Kidney (tissue), 14 donors: Measurements from ENCODE around the gene SERF2. TPM values are rescaled to one million over a fixed set of nuclear protein-coding genes. Genes with fewer than 3 reads are reported as not detected.
A peak's percentile ranks its signal among the peaks of the same experiment; 100 is the strongest.

Source experiments
- DNase-seq, 5 donors: peaks; one replicate each; pipeline ENCODE4 v3.0.0-alpha.2; 2013 to 2020
- FAIRE-seq: peaks from 2 replicates; lab custom pipeline; 2012; peaks lifted over from hg19 to GRCh38; lab: Jason Lieb, UNC
- H3K27ac ChIP-seq, 2 donors: one replicate each; pipeline ENCODE4 v1.7.0; 2013; ENCODE audit warnings: low read depth in 2 of 2, low read length in 2 of 2, inconsistent platforms in 1 of 2
- H3K27me3 ChIP-seq: one replicate; pipeline ENCODE4 v1.7.1; 2013; ENCODE audit warnings: low read length, inconsistent platforms; ENCODE audit not compliant: control insufficient read depth, insufficient read depth
- H3K36me3 ChIP-seq, 3 donors: one replicate each; pipeline versions ENCODE4 v1.7.0 to v1.7.1; 2013; ENCODE audit warnings: low read length in 3 of 3, control low read depth in 1 of 3, inconsistent platforms in 1 of 3; ENCODE audit not compliant: insufficient read depth in 3 of 3, control insufficient read depth in 2 of 3
- H3K4me1 ChIP-seq, 3 donors: one replicate each; pipeline versions ENCODE4 v1.7.0 to v1.7.1; 2013; ENCODE audit warnings: low read length in 3 of 3, inconsistent platforms in 1 of 3, low read depth in 1 of 3; ENCODE audit not compliant: control insufficient read depth in 2 of 3, insufficient read depth in 2 of 3
- H3K4me3 ChIP-seq, 3 donors: one replicate each; pipeline versions ENCODE4 v1.7.0 to v1.8.1; 2013; ENCODE audit warnings: low read length in 3 of 3, control low read depth in 1 of 3, inconsistent platforms in 1 of 3
- H3K9ac ChIP-seq, 3 donors: one replicate each; pipeline versions ENCODE4 v1.7.0 to v1.7.1; 2013; ENCODE audit warnings: low read length in 3 of 3, control low read depth in 1 of 3, inconsistent platforms in 1 of 3
- H3K9me3 ChIP-seq, 3 donors: one replicate each; pipeline versions ENCODE4 v1.7.0 to v1.7.1; 2013; ENCODE audit warnings: low read length in 3 of 3, control low read depth in 1 of 3, inconsistent platforms in 1 of 3; ENCODE audit not compliant: control insufficient read depth in 2 of 3, insufficient read depth in 1 of 3
- CTCF ChIP-seq: IDR thresholded peaks from 3 replicates; pipeline ENCODE4 v1.5.1; 2012; ENCODE audit warnings: mild to moderate bottlenecking, moderate library complexity, borderline replicate concordance; ENCODE audit not compliant: insufficient read depth; ENCODE audit errors: extremely low read depth
- intact Hi-C: fragments of 100-400 bp; cut with DNase I; formaldehyde crosslinking; loops from one replicate; pipeline ENCODE4 v1.11.1; 2022
- polyA plus RNA-seq: library from polyadenylated mRNA; stranded (reverse); fragments of 350-450 nt; fragmentation: Illumina TruSeq; extraction: RNeasy Lipid Tissue Mini Kit (QIAGEN cat#74804); gene quantifications from one replicate; pipeline ENCODE4 v1.2.3, GENCODE V29; 2014; ENCODE audit warnings: low read depth, low replicate concordance; ENCODE audit not compliant: insufficient read depth
- total RNA-seq: library from RNA; stranded (reverse); fragmentation: NEBNext Ultra II Directional; extraction: Animal tissue kit (Norgen Biotek cat#: 25700); gene quantifications from one replicate; pipeline ENCODE4 v1.2.1, GENCODE V29; 2021
- donor health status: control.
- donor health status: control.
- donor health status: control.
- donor health status: control.
- donor health status: control.
- donor health status: DM: yes; HTN: yes; CAD: no.
- donor health status: Normal renal cell carcinoma (clear cell type).

Gene SERF2
- total and polyA plus RNA-seq, 2 donors from 2014 or later, result 788 to 2,452 TPM

- intact Hi-C loops, result no loop called here
Measured at GRCh38 chr15:43772624-43773023, 19.5 kb upstream of the SERF2 start.

GRCh38 chr15:43774062-43774461 is 18.1 kb upstream of the SERF2 start:
- peaks cover 9 to 34% (median 23%) of the 10 kb centered on the region in 3 donors for H3K36me3 ChIP-seq
- no peak for FAIRE-seq
- no peaks in the 10 kb centered on the region for H3K27me3 ChIP-seq

More at GRCh38 chr15:43772624-43773023, 19.5 kb upstream of the SERF2 start:
- no peak for TF ChIP-seq CTCF
- no peak for DNase-seq
- H3K9me3 ChIP-seq, result no peaks in the 10 kb centered on the region
- H3K9ac ChIP-seq, result no peak overlapping the region
- H3K36me3 ChIP-seq, result peaks cover 9 to 43% (median 32%) of the 10 kb centered on the region in 3 donors
- no peak overlapping the region for H3K27ac ChIP-seq
- no peaks in the 10 kb centered on the region for H3K27me3 ChIP-seq
- H3K4me3 ChIP-seq, result no peak overlapping the region
- H3K4me1 ChIP-seq, result peaks cover 0 to 5% (median 0%) of the 10 kb centered on the region in 3 donors
- FAIRE-seq, result no peak

GRCh38 chr15:43775411-43775965 is 16.6 kb upstream of the SERF2 start:
- FAIRE-seq, result no peak
- intact Hi-C loops, result no loop called here
- H3K9me3 ChIP-seq, result no peaks in the 10 kb centered on the region
- H3K36me3 ChIP-seq, result peaks cover 7 to 25% (median 19%) of the 10 kb centered on the region in 3 donors
- H3K27me3 ChIP-seq, result no peaks in the 10 kb centered on the region
- no peak overlapping the region for H3K27ac ChIP-seq
- peaks cover 0 to 5% (median 0%) of the 10 kb centered on the region in 3 donors for H3K4me1 ChIP-seq
- H3K9ac ChIP-seq, result no peak overlapping the region
- peak overlapping the region in 1 of 3 donors; percentile 75 for H3K4me3 ChIP-seq
- no peak for TF ChIP-seq CTCF
- DNase-seq, result peak in 3 of 5 donors; percentile 25 to 64 (median 54)

More at GRCh38 chr15:43774062-43774461, 18.1 kb upstream of the SERF2 start:
- H3K4me1 ChIP-seq, result peaks cover 0 to 5% (median 0%) of the 10 kb centered on the region in 3 donors
- no peak for TF ChIP-seq CTCF
- H3K27ac ChIP-seq, result no peak overlapping the region
- no peak overlapping the region for H3K9ac ChIP-seq
- intact Hi-C loops, result no loop called here
- H3K9me3 ChIP-seq, result no peaks in the 10 kb centered on the region
- H3K4me3 ChIP-seq, result no peak overlapping the region
- DNase-seq, result no peak
